HepG2 (cell line): ENCODE data around the gene ZNF275. TPM values are rescaled to one million over a fixed set of nuclear protein-coding genes. Genes with fewer than 3 reads are reported as not detected.

Experiments used
- ATF2 ChIP-seq: sonication (generic); formaldehyde crosslinking; IDR thresholded peaks from 2 replicates; pipeline ENCODE4 v1.4.0; 2020; ENCODE audit warnings: missing genetic modification reagents
- CTCF ChIP-seq: sonication (generic); formaldehyde crosslinking; IDR thresholded peaks from 2 replicates; pipeline ENCODE4 v1.5.0; 2020; ENCODE audit warnings: mild to moderate bottlenecking, missing genetic modification reagents, moderate library complexity
- FOXA3 ChIP-seq: IDR thresholded peaks from 2 replicates; pipeline ENCODE4 v1.6.1; 2016; ENCODE audit warnings: missing genetic modification reagents, missing compliant biosample characterization
- IRF2 ChIP-seq: IDR thresholded peaks from 2 replicates; pipeline ENCODE4 v1.6.1; 2018; ENCODE audit warnings: missing genetic modification reagents, missing compliant biosample characterization
- IRX3 ChIP-seq: sonication (generic); formaldehyde crosslinking; IDR thresholded peaks from 2 replicates; pipeline ENCODE4 v1.8.1; 2023; ENCODE audit warnings: mild to moderate bottlenecking, low read depth, missing genetic modification reagents, borderline replicate concordance
- MIER2 ChIP-seq: IDR thresholded peaks from 2 replicates; pipeline ENCODE4 v1.6.1; 2016; ENCODE audit warnings: missing biosample characterization, missing genetic modification reagents
- MNT ChIP-seq: fragments of 450-650 bp; IDR thresholded peaks from 2 replicates; pipeline ENCODE4 v1.6.1; 2016
- MTF2 ChIP-seq: sonication (generic); formaldehyde crosslinking; IDR thresholded peaks from 2 replicates; pipeline ENCODE4 v1.5.0; 2020; ENCODE audit warnings: missing genetic modification reagents, borderline replicate concordance
- MXI1 ChIP-seq: IDR thresholded peaks from 3 replicates; pipeline ENCODE4 v1.6.1; 2012; ENCODE audit warnings: low read depth, low read length, inconsistent platforms, borderline replicate concordance
- NR0B2 ChIP-seq: sonication (generic); formaldehyde crosslinking; IDR thresholded peaks from 2 replicates; pipeline ENCODE4 v1.4.0; 2020; ENCODE audit warnings: mild to moderate bottlenecking, missing genetic modification reagents
- NR2F6 ChIP-seq, 2 experiments: IDR thresholded peaks; 2 replicates each; pipeline ENCODE4 v1.6.1; 2016; ENCODE audit warnings: antibody characterized with exemption in 1 of 2, mild to moderate bottlenecking in 1 of 2
- PATZ1 ChIP-seq: sonication (generic); formaldehyde crosslinking; IDR thresholded peaks from 2 replicates; pipeline ENCODE4 v1.4.0; 2020; ENCODE audit warnings: missing genetic modification reagents
- PHB2 ChIP-seq: fragments of 450-650 bp; IDR thresholded peaks from 2 replicates; pipeline ENCODE4 v1.6.1; 2018; ENCODE audit not compliant: partially characterized antibody
- RFX3 ChIP-seq: IDR thresholded peaks from 2 replicates; pipeline ENCODE4 v1.6.1; 2016; ENCODE audit warnings: missing biosample characterization, missing genetic modification reagents
- SCMH1 ChIP-seq: sonication (generic); formaldehyde crosslinking; IDR thresholded peaks from 2 replicates; pipeline ENCODE4 v1.9.0; 2021; ENCODE audit warnings: missing genetic modification reagents, mild to moderate bottlenecking, borderline replicate concordance
- ZBTB34 ChIP-seq: sonication (generic); formaldehyde crosslinking; IDR thresholded peaks from 2 replicates; pipeline ENCODE4 v1.8.0; 2022; ENCODE audit warnings: mild to moderate bottlenecking, missing genetic modification reagents
- ZBTB46 ChIP-seq: sonication (generic); formaldehyde crosslinking; IDR thresholded peaks from 2 replicates; pipeline ENCODE4 v1.4.0; 2020; ENCODE audit warnings: mild to moderate bottlenecking, missing genetic modification reagents, borderline replicate concordance
- ZSCAN22 ChIP-seq: sonication (generic); formaldehyde crosslinking; IDR thresholded peaks from 2 replicates; pipeline ENCODE4 v1.4.0; 2020; ENCODE audit warnings: mild to moderate bottlenecking, missing genetic modification reagents
- polyA plus RNA-seq, 8 experiments: library from polyadenylated mRNA; depleted of rRNA in 3 of 8; stranded (reverse) in 7 of 8; unstranded in 1 of 8; fragments of >200 nt; fragmentation: Illumina TruSeq in 4 of 8; extraction: Trizol in 4 of 8; gene quantifications; 2 replicates each; pipeline versions ENCODE4 v1.2.1 to v1.2.3, GENCODE V29; 2011 to 2016; ENCODE audit warnings: low read depth in 4 of 8, missing spikeins in 1 of 8, mixed read lengths in 1 of 8; ENCODE audit not compliant: insufficient read depth in 1 of 8
- total RNA-seq, 5 experiments: library from RNA; depleted of rRNA; stranded (reverse); fragments of >200 nt; fragmentation: Illumina TruSeq; extraction: Trizol; gene quantifications; 2 replicates each; pipeline ENCODE4 v1.2.3, GENCODE V29; 2016; ENCODE audit warnings: low read depth in 1 of 5

Gene ZNF275
- total and polyA plus RNA-seq, 2 of the 13 experiments (the other 11 are each of a cell fraction or from before 2014, with no cell fraction given) = 6.4 to 11.8 TPM

- TF ChIP-seq ATF2 (CRISPR knock-in tag) = no peak
- TF ChIP-seq PHB2 = no peak
- TF ChIP-seq ZBTB34 (CRISPR knock-in tag) = no peak
- no peak for TF ChIP-seq MIER2 (CRISPR knock-in tag)
- TF ChIP-seq MNT = 0 out of 2 replicates have a peak, but pooled peaks have one; percentile 5
- no peak for TF ChIP-seq NR2F6 (IDR thresholded peaks at IDR 0.05)
- no peak for TF ChIP-seq NR2F6 (CRISPR knock-in tag; IDR thresholded peaks at IDR 0.05)
- no peak for TF ChIP-seq NR0B2 (CRISPR knock-in tag)
- no peak for TF ChIP-seq IRF2
- TF ChIP-seq MXI1 = peak; percentile 35; the same call in 1 of the 3 replicates
- no peak for TF ChIP-seq ZSCAN22 (CRISPR knock-in tag)
- TF ChIP-seq FOXA3 (CRISPR knock-in tag) = peak; percentile 32; the same call in 1 of the 2 replicates
- TF ChIP-seq ZBTB46 (CRISPR knock-in tag) = no peak
- TF ChIP-seq PATZ1 (CRISPR knock-in tag) = peak; percentile 13; the same call in 1 of the 2 replicates
- TF ChIP-seq SCMH1 (CRISPR knock-in tag) = no peak
- TF ChIP-seq CTCF (CRISPR knock-in tag) = peak; percentile 54
- peak; percentile 71 for TF ChIP-seq RFX3 (CRISPR knock-in tag)
- TF ChIP-seq IRX3 (CRISPR knock-in tag) = no peak
- no peak for TF ChIP-seq MTF2 (CRISPR knock-in tag)
Observed at GRCh38 chrX:153381684-153382532, 48.0 kb downstream of the ZNF275 start (continued).
